Measurements from ENCODE around the gene PIM3. TPM values are rescaled to one million over a fixed set of nuclear protein-coding genes. Genes with fewer than 3 reads are reported as not detected.
A peak's percentile ranks its signal among the peaks of the same experiment; 100 is the strongest.
"Not testable (repeated sequence)": the region's sequence is repeated elsewhere in the genome, so short reads cannot be mapped to it uniquely, and the experiment has no call there.

The PIM3 gene
- polyA plus RNA-seq, 1 experiment = 8.3 TPM

DNA sequence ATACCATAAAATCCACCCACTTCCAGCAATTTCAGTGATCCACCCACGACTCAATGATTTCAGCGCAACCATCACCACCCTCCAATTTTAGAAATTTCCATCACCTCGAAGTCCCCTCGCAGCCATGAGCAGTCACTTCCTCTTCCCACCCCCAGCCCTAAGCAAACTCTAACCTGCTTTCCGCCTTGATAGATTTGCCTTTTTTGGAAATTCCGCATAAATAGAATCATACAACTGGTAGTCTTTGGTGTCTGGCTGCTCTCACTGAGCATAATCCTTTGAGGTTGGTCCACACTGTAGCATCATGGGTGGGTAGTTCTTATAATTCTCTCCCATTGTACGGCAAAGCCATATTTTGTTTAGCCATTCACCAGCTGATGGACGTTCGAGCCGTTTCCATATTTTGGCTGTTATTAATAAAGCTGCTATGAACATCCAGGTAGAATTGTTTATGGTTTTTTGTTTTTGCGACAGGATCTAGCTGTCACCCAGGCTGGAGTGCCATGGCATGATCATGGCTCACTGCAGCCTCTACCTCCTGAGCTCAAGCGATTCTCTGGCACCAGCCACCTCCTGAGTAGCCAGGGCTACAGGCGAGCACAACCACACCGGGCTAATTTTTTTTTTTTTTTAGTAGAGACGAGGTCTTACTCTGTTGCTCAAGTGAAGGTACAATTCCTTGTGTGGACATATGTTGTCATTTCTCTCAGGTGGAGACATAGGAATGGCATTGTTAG is 16.0 kb downstream of the PIM3 start:
- TF ChIP-seq, protein P1, sequence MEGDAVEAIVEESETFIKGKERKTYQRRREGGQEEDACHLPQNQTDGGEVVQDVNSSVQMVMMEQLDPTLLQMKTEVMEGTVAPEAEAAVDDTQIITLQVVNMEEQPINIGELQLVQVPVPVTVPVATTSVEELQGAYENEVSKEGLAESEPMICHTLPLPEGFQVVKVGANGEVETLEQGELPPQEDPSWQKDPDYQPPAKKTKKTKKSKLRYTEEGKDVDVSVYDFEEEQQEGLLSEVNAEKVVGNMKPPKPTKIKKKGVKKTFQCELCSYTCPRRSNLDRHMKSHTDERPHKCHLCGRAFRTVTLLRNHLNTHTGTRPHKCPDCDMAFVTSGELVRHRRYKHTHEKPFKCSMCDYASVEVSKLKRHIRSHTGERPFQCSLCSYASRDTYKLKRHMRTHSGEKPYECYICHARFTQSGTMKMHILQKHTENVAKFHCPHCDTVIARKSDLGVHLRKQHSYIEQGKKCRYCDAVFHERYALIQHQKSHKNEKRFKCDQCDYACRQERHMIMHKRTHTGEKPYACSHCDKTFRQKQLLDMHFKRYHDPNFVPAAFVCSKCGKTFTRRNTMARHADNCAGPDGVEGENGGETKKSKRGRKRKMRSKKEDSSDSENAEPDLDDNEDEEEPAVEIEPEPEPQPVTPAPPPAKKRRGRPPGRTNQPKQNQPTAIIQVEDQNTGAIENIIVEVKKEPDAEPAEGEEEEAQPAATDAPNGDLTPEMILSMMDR (IDR thresholded peaks at IDR 0.05; ENCODE audit: insufficient read depth, low read depth, low read length) = no peak
- DNase-seq (ENCODE audit: low read depth) = no peak
- Histone ChIP-seq H3K27me3 (ENCODE audit: control insufficient read depth, insufficient read depth, low read length) (no peaks in the 10 kb centered on the region), H3K4me3 (ENCODE audit: low read depth, low read length) (no peak overlapping the region), H3K36me3 (ENCODE audit: control insufficient read depth, insufficient read depth, low read length) (no peaks in the 10 kb centered on the region)
- CTCF ChIA-PET = interaction anchor here (0.7 to 1.4 kb wide), 2 partner anchors 46 to 155 kb away, joined by 3 to 8 read pairs; no protein-coding TSS in a partner anchor
- POLR2A ChIA-PET = no interaction called here

- Histone ChIP-seq H3K4me3 (ENCODE audit: low read depth, low read length) (no peak overlapping the region), H3K27me3 (ENCODE audit: control insufficient read depth, insufficient read depth, low read length) (no peaks in the 10 kb centered on the region), H3K36me3 (ENCODE audit: control insufficient read depth, insufficient read depth, low read length) (no peaks in the 10 kb centered on the region)
- TF ChIP-seq, protein P1 (IDR thresholded peaks at IDR 0.05; ENCODE audit: insufficient read depth, low read depth, low read length) = no peak
- CTCF ChIA-PET = interaction anchor here (1.8 kb wide), 1 partner anchor 53 kb away, joined by 3 read pairs; no protein-coding TSS in a partner anchor
- no peak for DNase-seq (ENCODE audit: low read depth)
- POLR2A ChIA-PET = no interaction called here
These were observed 17.0 kb downstream of the PIM3 start for GRCh38 chr22:49977578-49977977.

GRCh38 chr22:49979587-49980264 is 19.2 kb downstream of the PIM3 start:
- peaks cover 8% of the 10 kb centered on the region for H3K27me3 ChIP-seq (ENCODE audit: control insufficient read depth, insufficient read depth, low read length)
- no peak for DNase-seq (ENCODE audit: low read depth)
- no peak overlapping the region for H3K4me3 ChIP-seq (ENCODE audit: low read depth, low read length)
- TF ChIP-seq, protein P1 (IDR thresholded peaks at IDR 0.05; ENCODE audit: insufficient read depth, low read depth, low read length) = peak; percentile 66
- CTCF ChIA-PET = interaction anchor here (0.7 to 1.8 kb wide), 3 partner anchors 9 to 51 kb away, joined by 3 to 4 read pairs (median 3); no protein-coding TSS in a partner anchor
- POLR2A ChIA-PET = no interaction called here
- H3K36me3 ChIP-seq (ENCODE audit: control insufficient read depth, insufficient read depth, low read length) = no peaks in the 10 kb centered on the region

DNA sequence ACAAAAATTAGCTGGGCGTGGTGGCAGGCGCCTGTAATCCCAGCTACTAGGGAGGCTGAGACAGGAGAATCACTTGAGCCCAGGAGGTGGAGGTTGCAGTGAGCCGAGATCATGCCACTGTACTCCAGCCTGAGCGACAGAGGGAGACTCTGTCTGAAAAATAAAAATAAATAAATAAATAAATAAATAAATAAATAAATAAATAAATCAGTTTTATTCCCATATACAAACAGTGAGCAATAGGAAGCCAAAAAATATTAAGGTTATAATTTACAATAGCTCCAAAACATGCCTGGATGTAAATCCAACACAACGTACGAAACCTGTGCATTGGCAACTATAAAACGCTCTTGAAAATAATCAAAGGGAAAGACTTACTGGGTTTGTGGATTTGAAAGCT is 21.2 kb downstream of the PIM3 start:
- POLR2A ChIA-PET; H3K36me3 ChIP-seq (ENCODE audit: control insufficient read depth, insufficient read depth, low read length); H3K4me3 ChIP-seq (ENCODE audit: low read depth, low read length); DNase-seq (ENCODE audit: low read depth); H3K27me3 ChIP-seq (ENCODE audit: control insufficient read depth, insufficient read depth, low read length): not testable (repeated sequence)
- CTCF ChIA-PET = interaction anchor here (0.6 to 3.3 kb wide), 3 partner anchors 12 to 51 kb away, joined by 3 to 25 read pairs (median 7); no protein-coding TSS in a partner anchor

GRCh38 chr22:49983148-49984042 is 22.8 kb downstream of the PIM3 start:
- H3K36me3 ChIP-seq (ENCODE audit: control insufficient read depth, insufficient read depth, low read length) = no peaks in the 10 kb centered on the region
- POLR2A ChIA-PET = no interaction called here
- CTCF ChIA-PET = interaction anchor here (1.1 to 3.3 kb wide), 7 partner anchors 10 to 134 kb away, joined by 3 to 25 read pairs (median 3); no protein-coding TSS in a partner anchor
- peak overlapping the region; percentile 8; the same call in 1 of the 2 replicates for H3K4me3 ChIP-seq (ENCODE audit: low read depth, low read length)
- TF ChIP-seq, protein P1 (IDR thresholded peaks at IDR 0.05; ENCODE audit: insufficient read depth, low read depth, low read length) = peak; percentile 48
- DNase-seq (ENCODE audit: low read depth) = no peak
- peaks cover 10% of the 10 kb centered on the region for H3K27me3 ChIP-seq (ENCODE audit: control insufficient read depth, insufficient read depth, low read length)
